ENCODE measurements around the gene C19orf85.
"Not testable (repeated sequence)": the region's sequence is repeated elsewhere in the genome, so short reads cannot be mapped to it uniquely, and the experiment has no call there.

The C19orf85 gene

DNA sequence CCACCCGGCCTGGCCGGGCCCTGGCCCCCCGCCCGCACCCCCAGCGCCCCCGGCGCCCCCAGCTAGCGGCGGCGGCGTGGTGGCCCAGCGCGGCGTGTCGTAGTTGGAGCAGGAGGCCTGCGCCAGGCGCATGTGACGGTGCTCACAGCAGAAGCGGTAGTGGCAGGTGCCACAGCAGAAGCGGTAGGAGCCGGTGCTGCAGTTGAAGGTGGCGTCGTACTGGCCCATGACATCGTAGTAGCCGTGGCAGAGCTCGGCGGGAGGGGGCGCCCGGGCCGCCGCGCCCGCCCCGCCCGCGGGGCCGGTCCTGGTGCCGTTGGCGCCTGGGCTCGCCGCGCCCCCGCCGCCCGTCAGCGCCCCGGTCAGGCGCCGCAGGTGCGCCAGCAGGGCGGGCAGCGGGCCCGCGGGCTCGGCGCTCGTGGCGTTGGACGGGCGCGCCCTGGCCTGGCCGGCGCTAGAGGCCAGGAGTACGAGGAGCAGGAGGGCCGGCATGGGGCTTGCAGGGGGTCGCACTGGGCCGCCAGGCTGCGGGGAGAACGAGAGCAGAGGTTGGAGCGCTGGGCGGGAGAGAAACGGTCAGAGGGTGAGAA is 22.1 kb downstream of the C19orf85 start:
- in situ Hi-C loops (cut with HindIII; ENCODE audit: low sequenced_read_pairs): no loop called here

DNA sequence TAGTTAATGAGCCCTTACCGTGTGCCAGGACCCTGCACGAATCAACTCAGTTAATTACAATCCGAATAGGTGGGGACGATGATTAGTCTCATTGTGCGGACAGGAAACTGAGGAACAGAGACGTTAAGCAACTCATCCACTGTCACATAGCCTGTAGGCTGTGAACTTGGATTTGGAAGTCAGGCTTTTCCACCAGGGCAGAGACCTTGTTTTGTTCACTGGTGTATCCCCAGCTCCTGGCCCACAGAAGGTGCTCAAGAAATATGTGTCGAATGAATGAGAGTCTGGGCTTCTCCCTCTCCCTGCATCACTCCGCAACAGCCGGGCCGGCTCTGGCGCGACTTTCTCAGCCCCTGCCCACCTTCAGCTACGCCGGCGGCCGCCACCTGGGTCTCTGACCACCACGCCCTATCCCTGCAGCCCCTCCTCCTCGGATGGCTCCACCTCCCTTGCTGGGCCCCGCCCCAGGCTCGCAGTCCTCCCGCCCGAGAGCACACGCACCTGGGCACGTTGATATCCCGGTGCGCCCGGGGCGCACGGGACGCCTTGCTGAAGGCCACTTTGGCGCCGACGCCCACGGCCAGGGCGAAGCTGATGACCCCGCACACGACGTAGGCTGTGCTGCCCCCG is 22.7 kb downstream of the C19orf85 start:
- in situ Hi-C loops (cut with HindIII; ENCODE audit: low sequenced_read_pairs): no loop called here

DNA sequence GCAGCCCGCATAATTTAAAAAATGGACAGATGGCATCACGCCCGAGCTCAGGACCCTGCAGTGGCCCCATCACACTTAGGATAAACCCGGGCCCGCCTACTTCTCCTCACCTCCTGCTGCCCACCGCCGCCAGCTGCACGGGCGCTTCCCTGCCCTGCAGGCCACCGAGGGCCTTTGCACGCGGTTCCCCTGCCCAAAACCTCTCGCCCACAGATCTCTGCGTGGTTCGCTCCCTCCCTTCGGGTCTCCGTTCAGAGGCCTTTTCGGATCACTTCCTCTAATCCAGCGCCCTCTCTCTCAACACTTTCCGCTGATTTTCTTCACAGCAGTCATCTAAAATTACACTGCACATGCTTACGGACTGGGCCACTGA is 23.2 kb downstream of the C19orf85 start:
- in situ Hi-C loops (cut with HindIII; ENCODE audit: low sequenced_read_pairs): no loop called here

DNA sequence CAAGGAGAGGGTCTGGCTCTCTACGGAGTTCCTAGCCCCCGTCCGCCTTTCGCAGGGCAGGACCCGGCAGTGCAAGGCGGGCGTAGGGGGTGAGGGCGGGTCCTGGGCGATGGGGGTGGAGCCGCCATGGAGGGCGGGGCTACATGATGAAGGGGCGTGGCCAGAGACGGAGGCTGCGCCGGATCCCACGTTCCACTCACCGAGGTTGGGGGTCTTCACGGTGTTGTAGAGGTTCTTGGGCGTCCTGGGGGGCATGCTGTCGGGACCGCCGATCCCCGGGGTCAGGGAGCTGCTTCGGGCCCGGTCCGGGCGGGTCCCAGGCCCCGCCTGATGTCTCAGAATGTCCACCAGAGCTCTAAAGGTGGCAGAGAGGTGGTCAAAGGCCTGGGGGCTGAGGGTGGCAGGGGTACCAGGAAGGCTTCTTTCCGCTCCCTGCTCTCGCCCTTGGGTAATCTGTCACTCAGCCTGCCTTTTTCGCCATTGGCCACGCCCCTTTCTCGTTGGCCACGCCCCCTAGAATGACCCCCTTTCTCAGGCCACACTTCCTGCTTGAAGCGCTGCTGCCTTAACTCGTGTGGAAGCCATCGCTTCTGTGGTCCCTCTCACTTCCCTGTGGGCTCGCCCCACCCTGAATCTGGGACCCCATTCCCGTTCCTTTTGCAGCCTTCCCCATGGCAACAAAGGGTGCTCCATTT is 24.0 kb downstream of the C19orf85 start:
- in situ Hi-C loops (cut with HindIII; ENCODE audit: low sequenced_read_pairs): no loop called here

DNA sequence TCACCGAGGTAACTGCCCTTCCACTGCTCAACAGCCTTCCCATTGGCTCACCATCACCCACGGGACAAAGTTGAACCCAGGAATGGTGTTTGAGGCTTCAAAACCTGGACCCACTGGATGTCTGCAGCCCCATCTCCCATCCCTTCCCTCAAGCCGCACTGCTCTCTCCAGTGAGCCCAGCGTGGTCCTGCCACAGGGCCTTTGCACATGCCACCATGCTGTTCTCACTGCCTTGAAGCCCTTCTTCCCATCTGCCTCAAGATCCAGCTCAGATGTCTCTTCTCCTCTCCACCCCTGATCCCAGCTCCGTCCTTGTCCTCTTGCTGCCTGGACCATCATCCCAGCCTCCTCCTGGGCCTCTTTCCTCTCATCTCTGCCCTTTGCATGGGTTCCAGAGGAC is 25.5 kb downstream of the C19orf85 start:
- in situ Hi-C loops (cut with HindIII; ENCODE audit: low sequenced_read_pairs): no loop called here

- in situ Hi-C loops (cut with HindIII; ENCODE audit: low sequenced_read_pairs): no loop called here
Measured at GRCh38 chr19:55437410-55437809, 27.1 kb downstream of the C19orf85 start.

GRCh38 chr19:55436847-55437246 is 27.7 kb downstream of the C19orf85 start:
- in situ Hi-C loops (cut with HindIII; ENCODE audit: low sequenced_read_pairs): no loop called here

GRCh38 chr19:55435020-55435419 is 29.5 kb downstream of the C19orf85 start:
- in situ Hi-C loops (cut with HindIII; ENCODE audit: low sequenced_read_pairs): no loop called here

GRCh38 chr19:55434356-55434919 is 30.1 kb downstream of the C19orf85 start:
- in situ Hi-C loops (cut with HindIII; ENCODE audit: low sequenced_read_pairs): no loop called here

DNA sequence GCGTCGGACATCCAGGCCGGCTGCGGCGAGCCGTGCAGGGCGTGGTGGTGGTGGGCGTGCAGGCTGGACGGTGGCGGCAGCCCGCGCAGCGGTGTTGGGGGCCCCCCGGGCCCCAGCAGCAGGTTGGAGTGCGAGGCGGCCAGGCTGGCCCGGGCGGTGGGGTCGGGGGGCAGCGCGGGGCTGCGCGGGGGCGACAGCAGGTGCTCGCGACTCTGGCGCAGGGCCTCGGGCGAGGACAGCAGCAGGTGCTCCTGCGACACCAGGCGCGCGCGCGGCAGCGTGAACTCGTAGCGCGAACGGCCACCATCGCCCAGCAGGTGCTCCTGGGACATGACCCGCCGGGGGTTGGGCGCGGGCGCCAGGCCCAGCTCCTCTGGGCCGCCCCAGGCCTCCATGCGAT is 31.3 kb downstream of the C19orf85 start:
- in situ Hi-C loops (cut with HindIII; ENCODE audit: low sequenced_read_pairs): no loop called here

DNA sequence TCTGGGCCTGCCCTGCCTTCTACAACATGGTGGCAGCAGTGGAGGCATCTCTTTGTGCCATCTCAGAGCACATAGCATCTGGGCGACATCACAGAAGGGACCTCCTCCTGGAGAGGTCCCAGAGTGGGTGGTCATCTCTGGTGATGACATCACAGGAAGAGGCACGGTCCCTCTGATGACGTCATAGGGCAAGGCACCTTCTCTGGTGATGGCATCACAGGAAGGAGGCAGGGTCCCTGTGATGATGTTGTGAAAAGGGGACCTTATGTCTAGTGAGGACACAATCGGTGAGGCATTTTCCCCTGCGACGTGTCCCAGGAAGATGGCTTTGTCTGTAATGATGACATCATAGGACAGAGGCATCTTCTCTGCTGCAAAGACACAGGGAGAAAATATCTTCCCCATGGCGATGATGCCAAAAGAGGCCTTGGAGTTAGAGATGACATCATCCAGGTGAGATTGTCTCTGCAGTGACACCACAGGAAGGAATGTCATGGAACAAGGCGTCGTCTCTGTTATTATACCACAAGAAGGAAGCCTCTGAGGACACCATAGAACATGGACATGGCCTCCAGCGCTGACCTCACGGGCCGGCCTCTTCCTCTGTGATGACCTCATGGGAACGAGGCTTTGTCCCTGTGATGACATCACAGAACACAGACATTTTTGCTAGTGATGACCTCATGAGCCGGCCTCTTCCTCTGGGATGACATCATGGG is 32.2 kb downstream of the C19orf85 start:
- in situ Hi-C loops (cut with HindIII; ENCODE audit: low sequenced_read_pairs): no loop called here

DNA sequence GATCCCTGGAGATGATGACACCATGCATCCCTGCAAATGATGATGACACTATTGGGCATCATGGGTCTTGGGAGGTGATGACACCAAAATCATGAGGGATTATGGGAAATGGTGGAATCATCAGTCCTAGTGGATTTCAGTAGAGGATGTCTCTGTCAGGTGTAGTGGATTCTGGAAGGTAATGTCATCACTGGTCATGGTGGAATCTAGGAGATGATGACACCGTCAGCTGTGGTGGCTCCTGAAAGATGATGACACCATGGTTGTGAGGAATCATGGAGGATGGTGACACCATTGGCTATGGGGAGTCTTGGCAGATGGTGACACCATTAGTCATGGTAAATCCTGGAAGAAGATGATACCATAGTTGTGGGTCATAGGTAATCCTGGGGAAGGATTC is 33.4 kb downstream of the C19orf85 start:
- in situ Hi-C loops (cut with HindIII; ENCODE audit: low sequenced_read_pairs): no loop called here

DNA sequence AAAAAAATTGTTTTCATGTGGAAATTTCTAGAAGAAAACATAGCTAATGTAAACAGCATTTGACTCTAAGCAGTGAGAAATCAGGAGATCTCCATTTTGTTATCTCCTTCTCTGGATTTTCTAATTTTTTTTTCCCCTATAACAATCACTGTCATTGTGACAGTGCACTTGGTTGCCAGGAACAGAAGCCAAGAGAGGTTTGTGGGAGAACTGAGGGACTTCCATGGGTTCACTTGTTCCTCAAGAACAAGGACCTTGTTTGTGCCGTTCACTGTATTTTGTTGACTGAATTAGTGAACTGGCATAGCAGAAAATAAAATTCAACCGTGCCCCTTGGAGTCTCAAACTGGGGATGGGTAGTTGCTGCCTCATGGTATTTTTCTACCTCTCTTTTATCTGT is 38.5 kb downstream of the C19orf85 start:
- in situ Hi-C loops (cut with HindIII; ENCODE audit: low sequenced_read_pairs): no loop called here

DNA sequence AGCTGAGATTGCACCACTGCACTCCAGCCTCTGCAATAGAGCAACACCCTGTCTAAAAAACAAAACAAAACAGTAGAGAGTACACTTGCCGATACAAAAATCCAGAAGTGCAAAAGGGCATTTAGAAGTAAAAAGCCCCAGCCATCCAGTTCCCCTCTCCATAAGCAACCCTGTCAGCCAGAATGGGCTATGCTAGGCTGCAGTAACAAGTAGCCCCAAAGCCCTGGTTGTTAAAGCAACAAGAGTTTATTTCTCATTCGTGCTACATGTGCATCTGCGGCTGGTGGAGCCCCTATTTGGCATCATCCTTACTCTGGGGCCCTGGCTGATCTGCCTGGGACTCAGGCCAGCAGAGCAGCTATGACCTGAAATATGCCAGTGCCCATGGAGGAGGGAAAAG is 40.0 kb downstream of the C19orf85 start:
- in situ Hi-C loops (cut with HindIII; ENCODE audit: low sequenced_read_pairs): no loop called here

GRCh38 chr19:55423225-55424005 is 41.1 kb downstream of the C19orf85 start:
- in situ Hi-C loops (cut with HindIII; ENCODE audit: low sequenced_read_pairs): no loop called here

DNA sequence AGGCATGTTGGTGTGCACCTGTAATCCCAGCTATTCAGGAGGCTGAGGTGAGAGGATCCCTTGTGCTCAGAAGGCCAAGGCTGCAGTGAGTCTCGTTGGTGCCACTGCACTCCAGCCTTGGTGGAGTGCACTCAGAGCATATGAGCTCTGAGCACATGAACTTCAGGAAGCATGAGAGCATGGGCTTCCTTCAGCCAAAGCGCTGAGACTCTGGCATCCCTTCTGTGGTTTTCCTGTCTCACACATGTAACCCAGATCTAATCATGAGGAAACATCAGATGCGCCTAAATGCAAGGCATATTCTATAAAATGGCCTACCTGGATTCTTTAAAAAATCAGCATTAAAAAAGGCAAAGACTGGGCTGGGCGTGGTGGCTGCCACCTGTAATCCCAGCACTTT is 43.3 kb downstream of the C19orf85 start:
- in situ Hi-C loops (cut with HindIII; ENCODE audit: low sequenced_read_pairs): not testable (repeated sequence)

DNA sequence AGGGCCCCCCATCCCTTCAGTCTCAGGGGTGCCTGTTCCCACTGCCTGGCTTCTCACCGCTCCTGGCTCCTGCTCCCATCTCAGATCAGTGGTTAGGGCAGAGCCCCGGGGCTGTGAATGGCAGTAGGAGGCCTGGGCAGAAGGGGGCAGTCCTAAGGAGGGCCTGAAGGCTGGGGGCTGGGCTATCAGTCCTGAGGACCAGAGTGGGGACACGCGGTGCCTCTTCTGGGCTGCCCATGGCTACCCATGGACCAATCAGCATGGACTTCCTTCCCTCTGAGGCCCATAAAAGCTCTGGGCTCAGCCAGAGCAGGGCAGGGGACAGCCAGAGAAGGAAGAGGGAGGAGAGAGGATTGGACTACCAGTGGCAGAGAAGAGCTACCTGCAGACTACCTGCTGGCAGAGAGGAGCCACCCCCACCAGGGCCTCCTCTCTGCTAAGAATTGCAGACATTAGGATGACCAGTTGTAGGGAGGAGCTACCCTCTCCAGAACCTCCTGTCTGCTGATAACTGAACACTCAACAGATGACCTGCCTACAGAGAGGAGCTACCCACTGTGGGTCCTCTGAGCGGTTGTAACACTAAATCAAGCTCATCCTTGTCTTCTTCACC is 44.8 kb downstream of the C19orf85 start:
- in situ Hi-C loops (cut with HindIII; ENCODE audit: low sequenced_read_pairs): no loop called here

DNA sequence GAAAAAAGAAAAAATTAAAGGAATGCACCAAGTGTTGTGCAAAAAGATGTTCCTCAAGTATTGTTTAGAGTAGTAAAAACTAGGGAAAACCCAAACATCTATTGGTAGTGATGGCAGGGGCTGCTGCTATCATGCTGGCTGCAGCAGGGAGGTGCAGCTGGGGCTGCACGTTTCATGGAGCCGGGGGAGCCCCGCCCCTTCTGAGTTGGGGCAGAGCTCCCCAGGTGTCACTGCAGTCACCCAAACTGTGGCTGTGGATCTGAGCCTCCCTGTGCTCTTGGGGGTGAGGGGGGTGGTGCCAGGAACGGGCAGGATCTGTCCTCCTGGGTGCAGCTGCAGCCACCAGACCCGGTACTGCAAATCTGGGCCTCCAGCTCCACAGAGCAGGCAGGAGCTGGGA is 45.4 kb downstream of the C19orf85 start:
- in situ Hi-C loops (cut with HindIII; ENCODE audit: low sequenced_read_pairs): no loop called here

DNA sequence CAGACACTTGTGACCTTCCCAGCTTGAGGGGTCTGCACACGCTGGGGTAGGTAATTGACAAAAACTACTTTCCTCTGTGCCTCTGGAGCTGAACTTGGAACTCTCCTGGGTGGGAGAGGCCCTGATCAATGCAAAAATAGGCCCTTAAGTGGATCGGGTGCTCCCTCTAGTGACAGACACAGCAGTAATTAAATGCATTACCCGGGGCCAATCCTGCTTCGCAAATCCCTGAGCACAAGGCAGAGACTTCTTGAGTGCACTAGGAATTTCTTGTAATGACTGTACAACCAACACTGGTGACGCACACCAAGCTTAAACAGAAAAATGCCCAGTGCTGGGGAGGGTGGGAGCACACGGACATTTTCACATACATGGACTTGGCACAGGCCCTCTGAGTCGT is 46.4 kb downstream of the C19orf85 start:
- in situ Hi-C loops (cut with HindIII; ENCODE audit: low sequenced_read_pairs): no loop called here

All from DLD1 (cell line).